Measurements from ENCODE around the gene OSBP2.

DNA sequence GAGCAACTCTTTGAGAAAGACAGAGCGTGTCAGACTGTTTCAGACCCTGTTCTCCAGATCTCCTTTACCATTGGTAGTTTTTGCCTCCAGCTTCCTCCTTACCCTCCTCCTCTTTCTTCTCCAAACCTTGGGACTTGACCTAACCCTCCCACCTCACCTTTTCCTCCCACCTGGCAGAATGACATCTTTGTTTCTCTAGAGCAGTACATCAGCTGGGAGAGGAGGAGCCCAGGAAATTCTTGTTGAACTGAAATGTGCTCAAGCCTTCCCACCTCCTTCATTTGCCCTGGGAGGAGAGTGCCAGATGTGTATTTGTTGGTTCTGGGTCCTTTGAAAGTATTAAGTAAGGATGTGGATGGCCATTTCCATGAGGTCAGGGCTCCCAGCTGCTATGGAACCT is 17.4 kb downstream of the OSBP2 start:
- TF ChIP-seq, protein P1, sequence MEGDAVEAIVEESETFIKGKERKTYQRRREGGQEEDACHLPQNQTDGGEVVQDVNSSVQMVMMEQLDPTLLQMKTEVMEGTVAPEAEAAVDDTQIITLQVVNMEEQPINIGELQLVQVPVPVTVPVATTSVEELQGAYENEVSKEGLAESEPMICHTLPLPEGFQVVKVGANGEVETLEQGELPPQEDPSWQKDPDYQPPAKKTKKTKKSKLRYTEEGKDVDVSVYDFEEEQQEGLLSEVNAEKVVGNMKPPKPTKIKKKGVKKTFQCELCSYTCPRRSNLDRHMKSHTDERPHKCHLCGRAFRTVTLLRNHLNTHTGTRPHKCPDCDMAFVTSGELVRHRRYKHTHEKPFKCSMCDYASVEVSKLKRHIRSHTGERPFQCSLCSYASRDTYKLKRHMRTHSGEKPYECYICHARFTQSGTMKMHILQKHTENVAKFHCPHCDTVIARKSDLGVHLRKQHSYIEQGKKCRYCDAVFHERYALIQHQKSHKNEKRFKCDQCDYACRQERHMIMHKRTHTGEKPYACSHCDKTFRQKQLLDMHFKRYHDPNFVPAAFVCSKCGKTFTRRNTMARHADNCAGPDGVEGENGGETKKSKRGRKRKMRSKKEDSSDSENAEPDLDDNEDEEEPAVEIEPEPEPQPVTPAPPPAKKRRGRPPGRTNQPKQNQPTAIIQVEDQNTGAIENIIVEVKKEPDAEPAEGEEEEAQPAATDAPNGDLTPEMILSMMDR (conservative IDR thresholded peaks at IDR 0.05) = no peak
- no peak for TF ChIP-seq EZH2 (IDR thresholded peaks at IDR 0.05; ENCODE audit: low read depth)

Measured in PC-9 (cell line).